Caco-2 (cell line): ENCODE results near the gene C19orf53. TPM values are rescaled to one million over a fixed set of nuclear protein-coding genes. Genes with fewer than 3 reads are reported as not detected.

ENCODE experiments used
- BruUV-seq: library from RNA; stranded (reverse); fragments of 400-500 nt; replicated peaks from 2 replicates; lab custom pipeline; 2021; lab: Mats Ljungman, UMichigan
- CTCF ChIA-PET: fragments of 300-600 bp; sonication (Branson Sonifier 250); formaldehyde crosslinking; loops from one replicate; lab custom pipeline; 2022; ENCODE audit warnings: antibody characterized with exemption; lab: Charles Lee
- POLR2A ChIA-PET: fragments of 300-600 bp; sonication (Branson Sonifier 250); formaldehyde crosslinking; loops from one replicate; lab custom pipeline; 2022; ENCODE audit warnings: antibody characterized with exemption; lab: Charles Lee
- DNase-seq, 2 experiments: peaks; one replicate each; pipeline versions ENCODE4 v3.0.0 to v3.0.0-alpha.2; 2020 to 2022
- H3K27me3 ChIP-seq: replicated peaks from 2 replicates; pipeline ENCODE4 v1.6.0; 2011; ENCODE audit warnings: low read length; ENCODE audit not compliant: control insufficient read depth, insufficient read depth
- H3K36me3 ChIP-seq: 2 replicates; pipeline ENCODE4 v1.5.1; 2011; ENCODE audit warnings: low read length; ENCODE audit not compliant: control insufficient read depth, insufficient read depth
- H3K4me1 ChIP-seq: fragments of 250-450 bp; sonication (Bioruptor Pico); 2 replicates; pipeline ENCODE4 v1.5.1; 2020; ENCODE audit warnings: mild to moderate bottlenecking
- H3K4me3 ChIP-seq: 2 replicates; pipeline ENCODE4 v1.5.1; 2011; ENCODE audit warnings: low read depth, mild to moderate bottlenecking, control low read depth, low read length
- H3K9me3 ChIP-seq: fragments of 250-450 bp; sonication (Bioruptor Pico); 2 replicates; pipeline ENCODE4 v1.5.1; 2020; ENCODE audit warnings: mild to moderate bottlenecking, moderate library complexity
- H3K27ac Mint-ChIP-seq: one replicate; pipeline ENCODE4 v1.8.0; 2022; ENCODE audit warnings: mixed read lengths; ENCODE audit not compliant: unreplicated experiment
- H3K27me3 Mint-ChIP-seq: one replicate; pipeline ENCODE4 v1.8.0; 2022; ENCODE audit warnings: mixed read lengths; ENCODE audit not compliant: insufficient read depth, unreplicated experiment
- H3K36me3 Mint-ChIP-seq: one replicate; pipeline ENCODE4 v1.8.0; 2022; ENCODE audit warnings: mild to moderate bottlenecking, mixed read lengths; ENCODE audit not compliant: insufficient read depth, unreplicated experiment
- H3K4me1 Mint-ChIP-seq: one replicate; pipeline ENCODE4 v1.8.0; 2022; ENCODE audit warnings: low read depth, mixed read lengths; ENCODE audit not compliant: unreplicated experiment
- H3K4me3 Mint-ChIP-seq: one replicate; pipeline ENCODE4 v1.8.0; 2022; ENCODE audit warnings: mild to moderate bottlenecking, moderate library complexity, mixed read lengths; ENCODE audit not compliant: unreplicated experiment
- H3K9me3 Mint-ChIP-seq: one replicate; pipeline ENCODE4 v1.8.0; 2022; ENCODE audit warnings: mixed read lengths; ENCODE audit not compliant: unreplicated experiment
- intact Hi-C: fragments of 100-400 bp; cut with micrococcal nuclease; formaldehyde crosslinking; loops from one replicate; pipeline ENCODE4 v1.10.0; 2022; ENCODE audit not compliant: unreplicated experiment
- total RNA-seq: library from RNA; stranded (reverse); gene quantifications from 2 replicates; pipeline ENCODE4 v1.2.3, GENCODE V29; 2022
- TF ChIP-seq, protein P1 (sequence below), 2 experiments: fragments of 200-600 bp in 1 of 2; IDR thresholded peaks; 1 replicate in 1 of 2; 2 replicates in 1 of 2; pipeline versions ENCODE4 v1.5.1 to v1.8.0; 2011 to 2022; ENCODE audit warnings: antibody characterized with exemption in 1 of 2, control low read depth in 1 of 2, inconsistent platforms in 1 of 2, low read depth in 1 of 2, low read length in 1 of 2, mild to moderate bottlenecking in 1 of 2, moderate library complexity in 1 of 2; ENCODE audit not compliant: insufficient read depth in 1 of 2, severe bottlenecking in 1 of 2, unreplicated experiment in 1 of 2

The C19orf53 gene
- total RNA-seq, 1 experiment from 2014 or later, result 113 TPM

DNA sequence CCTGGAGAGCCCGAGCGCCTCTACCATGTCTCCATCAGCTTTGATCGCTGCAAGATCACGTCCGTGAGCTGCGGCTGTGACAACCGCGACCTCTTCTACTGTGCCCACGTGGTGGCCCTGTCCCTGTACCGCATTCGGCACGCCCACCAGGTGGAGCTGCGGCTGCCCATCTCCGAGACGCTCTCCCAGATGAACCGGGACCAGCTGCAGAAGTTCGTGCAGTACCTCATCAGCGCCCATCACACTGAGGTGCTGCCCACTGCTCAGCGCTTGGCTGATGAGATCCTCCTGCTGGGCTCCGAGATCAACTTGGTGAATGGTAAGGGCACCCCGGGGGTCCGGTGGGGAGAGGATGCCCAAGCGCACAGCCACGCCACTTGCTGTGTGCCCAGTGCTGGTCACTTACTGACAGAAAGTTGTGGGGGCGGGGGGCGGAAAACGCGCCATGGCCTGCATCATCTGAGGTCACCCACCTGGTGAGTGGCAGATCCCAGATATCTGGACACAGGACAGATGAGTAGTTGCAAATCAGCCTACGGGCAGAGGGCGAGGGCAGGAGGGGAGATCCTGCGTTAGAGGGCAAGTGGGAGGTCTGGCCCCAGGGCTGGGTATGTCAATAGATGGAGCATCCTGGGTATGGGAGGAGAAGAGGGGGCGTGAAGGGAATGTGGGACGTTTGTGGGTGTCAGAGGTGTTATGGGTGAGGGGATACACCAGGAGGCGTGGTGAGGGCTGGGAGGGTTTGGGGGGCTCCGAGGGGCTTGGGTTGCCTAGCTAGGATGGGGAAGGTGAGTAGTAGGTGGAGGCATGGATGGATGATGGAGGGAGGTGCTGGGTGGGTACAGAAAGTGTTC, 30.8 kb downstream of the C19orf53 start:
- Mint-ChIP-seq H3K9me3 (no peaks in the 10 kb centered on the region), H3K4me3 (no peak overlapping the region), H3K27me3 (no peaks in the 10 kb centered on the region), H3K36me3 (no peaks in the 10 kb centered on the region), H3K4me1 (peaks cover 6% of the 10 kb centered on the region), H3K27ac (no peak overlapping the region)
- Histone ChIP-seq H3K9me3 (no peaks in the 10 kb centered on the region), H3K36me3 (no peaks in the 10 kb centered on the region; the same call in 1 of the 2 replicates), H3K27me3 (no peaks in the 10 kb centered on the region), H3K4me1 (peaks cover 11% of the 10 kb centered on the region), H3K4me3 (no peak overlapping the region)
- ChIA-PET POLR2A (no interaction called here), CTCF (interaction anchor here (0.6 to 0.7 kb wide), 2 partner anchors 20 to 42 kb away, joined by 3 read pairs; no protein-coding TSS in a partner anchor)
- TF ChIP-seq, protein P1, sequence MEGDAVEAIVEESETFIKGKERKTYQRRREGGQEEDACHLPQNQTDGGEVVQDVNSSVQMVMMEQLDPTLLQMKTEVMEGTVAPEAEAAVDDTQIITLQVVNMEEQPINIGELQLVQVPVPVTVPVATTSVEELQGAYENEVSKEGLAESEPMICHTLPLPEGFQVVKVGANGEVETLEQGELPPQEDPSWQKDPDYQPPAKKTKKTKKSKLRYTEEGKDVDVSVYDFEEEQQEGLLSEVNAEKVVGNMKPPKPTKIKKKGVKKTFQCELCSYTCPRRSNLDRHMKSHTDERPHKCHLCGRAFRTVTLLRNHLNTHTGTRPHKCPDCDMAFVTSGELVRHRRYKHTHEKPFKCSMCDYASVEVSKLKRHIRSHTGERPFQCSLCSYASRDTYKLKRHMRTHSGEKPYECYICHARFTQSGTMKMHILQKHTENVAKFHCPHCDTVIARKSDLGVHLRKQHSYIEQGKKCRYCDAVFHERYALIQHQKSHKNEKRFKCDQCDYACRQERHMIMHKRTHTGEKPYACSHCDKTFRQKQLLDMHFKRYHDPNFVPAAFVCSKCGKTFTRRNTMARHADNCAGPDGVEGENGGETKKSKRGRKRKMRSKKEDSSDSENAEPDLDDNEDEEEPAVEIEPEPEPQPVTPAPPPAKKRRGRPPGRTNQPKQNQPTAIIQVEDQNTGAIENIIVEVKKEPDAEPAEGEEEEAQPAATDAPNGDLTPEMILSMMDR (IDR thresholded peaks at IDR 0.05; ENCODE audit: insufficient read depth in 1 of 2, low read depth in 1 of 2, low read length in 1 of 2, severe bottlenecking in 1 of 2, unreplicated experiment in 1 of 2), result peak; percentile 25 to 33
- no TSS peak for BruUV-seq
- peak in 1 of 2 experiments; percentile 35 for DNase-seq
- intact Hi-C loops, result no loop called here

DNA sequence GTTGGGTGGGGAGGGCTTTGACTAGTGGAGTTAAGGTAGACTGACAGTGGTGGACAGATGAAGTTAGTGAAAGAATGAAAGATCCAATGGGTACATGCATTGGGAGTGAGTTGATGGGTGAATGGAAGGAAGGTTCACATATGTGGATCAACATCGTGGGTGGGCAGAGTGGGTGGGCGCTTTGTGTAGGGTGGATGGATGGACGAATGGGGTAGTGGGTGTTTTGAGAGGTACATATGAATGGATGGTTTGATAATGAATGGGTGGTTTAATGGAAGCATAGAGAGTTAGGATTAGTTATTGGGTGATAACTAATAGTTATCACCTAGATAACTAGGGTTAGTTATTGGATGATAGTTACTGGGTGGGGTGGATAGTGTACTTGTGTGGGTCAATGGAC, 32.5 kb downstream of the C19orf53 start:
- no peak overlapping the region for H3K27ac Mint-ChIP-seq
- TF ChIP-seq, protein P1 (IDR thresholded peaks at IDR 0.05; ENCODE audit: insufficient read depth in 1 of 2, low read depth in 1 of 2, low read length in 1 of 2, severe bottlenecking in 1 of 2, unreplicated experiment in 1 of 2), result no peak
- no peaks in the 10 kb centered on the region; the same call in 1 of the 2 replicates for H3K36me3 ChIP-seq
- H3K27me3 Mint-ChIP-seq, result no peaks in the 10 kb centered on the region
- intact Hi-C loops, result no loop called here
- no peaks in the 10 kb centered on the region for H3K9me3 ChIP-seq
- no peak overlapping the region for H3K4me3 ChIP-seq
- H3K4me1 Mint-ChIP-seq, result no peaks in the 10 kb centered on the region
- H3K4me1 ChIP-seq, result peaks cover 11% of the 10 kb centered on the region
- no peaks in the 10 kb centered on the region for H3K9me3 Mint-ChIP-seq
- BruUV-seq, result no TSS peak
- CTCF ChIA-PET, result no interaction called here
- H3K27me3 ChIP-seq, result no peaks in the 10 kb centered on the region
- no peak for DNase-seq
- no peaks in the 10 kb centered on the region for H3K36me3 Mint-ChIP-seq
- POLR2A ChIA-PET, result interaction anchor here (1.0 kb wide), 1 partner anchor 11 kb away, joined by 3 read pairs; the partner anchor contains the start of gene ZSWIM4
- no peak overlapping the region for H3K4me3 Mint-ChIP-seq

DNA sequence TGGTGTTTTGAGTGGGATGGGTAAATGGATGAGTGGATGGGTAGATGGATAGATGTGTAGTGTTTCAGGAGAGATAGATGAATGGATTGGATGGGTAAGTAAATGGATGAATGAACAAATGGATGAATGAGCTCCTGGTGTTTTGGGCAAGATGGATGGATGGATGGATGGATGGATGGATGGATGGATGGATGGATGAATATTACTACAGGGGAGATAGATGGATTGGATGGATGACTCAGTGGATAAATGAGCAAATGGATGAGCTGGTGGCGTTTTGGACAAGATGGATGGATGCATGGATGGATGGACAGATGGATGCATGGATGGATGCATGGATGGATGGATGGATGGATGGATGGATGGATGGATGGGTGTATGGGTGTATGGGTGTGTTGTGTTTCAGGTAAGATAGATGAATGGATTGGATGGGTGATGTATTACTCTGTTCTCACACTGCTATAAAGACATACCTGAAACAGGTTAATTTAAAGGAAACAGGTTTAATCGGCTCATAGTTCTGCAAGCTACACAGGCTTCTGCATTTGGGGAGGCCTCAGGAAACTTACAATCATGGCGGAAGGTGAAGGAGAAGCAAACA, 33.3 kb downstream of the C19orf53 start:
- Mint-ChIP-seq H3K4me1 (no peaks in the 10 kb centered on the region), H3K36me3 (no peaks in the 10 kb centered on the region), H3K27me3 (no peaks in the 10 kb centered on the region), H3K27ac (no peak overlapping the region), H3K4me3 (no peak overlapping the region), H3K9me3 (no peaks in the 10 kb centered on the region)
- H3K36me3 ChIP-seq, result no peaks in the 10 kb centered on the region; the same call in 1 of the 2 replicates
- POLR2A ChIA-PET, result no interaction called here
- no TSS peak for BruUV-seq
- intact Hi-C loops, result no loop called here
- CTCF ChIA-PET, result no interaction called here
- no peaks in the 10 kb centered on the region for H3K9me3 ChIP-seq
- H3K27me3 ChIP-seq, result no peaks in the 10 kb centered on the region
- H3K4me3 ChIP-seq, result no peak overlapping the region
- H3K4me1 ChIP-seq, result peaks cover 11% of the 10 kb centered on the region
- TF ChIP-seq, protein P1 (IDR thresholded peaks at IDR 0.05; ENCODE audit: insufficient read depth in 1 of 2, low read depth in 1 of 2, low read length in 1 of 2, severe bottlenecking in 1 of 2, unreplicated experiment in 1 of 2), result no peak
- no peak for DNase-seq
